SKM-1 treated with dmso at 0.1 percent for 144 hours (cell line): ENCODE data around the gene PPP4R3A.
"Not testable (repeated sequence)": the region's sequence is repeated elsewhere in the genome, so short reads cannot be mapped to it uniquely, and the experiment has no call there.

Experiments used
- DNase-seq: peaks from one replicate; lab custom pipeline; 2025; ENCODE audit not compliant: unreplicated experiment; lab: John Stamatoyannopoulos, UW

The PPP4R3A gene

DNA sequence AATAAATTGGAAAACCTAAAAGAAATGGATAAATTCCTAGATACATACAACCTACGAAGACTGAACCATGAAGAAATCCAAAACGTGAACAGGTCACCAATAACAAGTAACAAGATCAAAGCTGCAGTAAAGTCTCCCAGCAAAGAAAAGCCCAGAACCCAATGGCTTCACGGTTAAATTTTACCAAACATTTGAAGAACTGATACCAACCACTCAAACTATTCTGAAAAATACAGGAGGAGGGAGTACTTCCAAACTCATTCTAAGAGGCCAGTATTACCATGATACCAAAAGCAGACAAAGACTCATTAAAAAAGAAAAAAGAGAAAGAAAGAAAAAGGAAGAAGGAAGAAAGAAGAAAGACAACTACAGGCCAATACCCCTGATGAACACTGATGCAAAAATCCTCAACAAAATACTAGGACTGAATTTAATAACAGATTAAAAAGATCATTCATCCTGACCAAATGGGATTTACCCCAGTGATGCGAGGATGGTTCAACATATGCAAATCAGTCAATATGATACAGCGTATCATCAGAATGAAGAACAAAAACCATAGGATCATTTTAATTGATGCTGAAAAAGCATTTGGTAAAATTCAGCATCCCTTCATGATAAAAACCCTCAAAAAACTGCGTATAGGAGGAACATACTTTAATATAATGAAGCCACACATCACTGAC lies 65.6 kb downstream of the PPP4R3A start:
- no peak for DNase-seq

DNA sequence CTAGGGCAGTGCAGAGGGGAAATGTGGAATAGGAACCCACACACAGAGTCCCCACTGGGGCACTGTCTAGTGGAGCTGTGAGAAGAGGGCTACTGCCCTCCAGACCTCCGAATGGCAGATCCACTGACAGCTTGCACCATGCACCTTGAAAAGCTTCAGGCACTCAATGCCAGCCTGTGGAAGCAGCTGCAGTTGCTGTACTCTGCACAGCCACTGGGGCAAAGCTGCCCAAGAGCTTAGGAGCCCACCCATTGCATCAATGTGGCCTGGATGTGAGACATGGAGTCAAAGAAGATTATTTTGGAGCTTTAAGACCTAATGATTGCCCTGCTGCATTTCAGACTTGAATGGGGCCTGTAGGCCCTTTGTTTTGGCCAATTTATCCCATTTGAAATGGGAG lies 70.8 kb downstream of the PPP4R3A start:
- no peak for DNase-seq

DNA sequence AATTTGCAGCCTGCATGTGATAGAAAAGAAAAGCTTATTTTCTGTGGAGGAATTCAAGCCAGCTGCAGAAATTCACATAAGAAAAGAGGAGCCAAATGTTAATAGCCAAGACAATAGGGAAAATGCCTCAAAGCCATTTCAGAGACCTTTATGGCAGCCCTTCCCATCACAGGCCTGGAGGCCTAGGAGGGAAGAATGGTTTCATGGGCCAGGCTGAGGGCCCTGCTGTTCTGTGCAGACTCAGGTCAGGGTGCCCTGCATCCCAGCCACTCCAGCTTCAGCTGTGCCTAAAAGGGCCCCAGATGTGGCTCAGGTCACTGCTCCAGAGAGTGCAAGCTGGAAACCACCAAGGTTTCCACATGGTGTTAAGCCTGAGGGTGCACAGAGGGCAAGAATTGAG lies 71.3 kb downstream of the PPP4R3A start:
- DNase-seq, result no peak

DNA sequence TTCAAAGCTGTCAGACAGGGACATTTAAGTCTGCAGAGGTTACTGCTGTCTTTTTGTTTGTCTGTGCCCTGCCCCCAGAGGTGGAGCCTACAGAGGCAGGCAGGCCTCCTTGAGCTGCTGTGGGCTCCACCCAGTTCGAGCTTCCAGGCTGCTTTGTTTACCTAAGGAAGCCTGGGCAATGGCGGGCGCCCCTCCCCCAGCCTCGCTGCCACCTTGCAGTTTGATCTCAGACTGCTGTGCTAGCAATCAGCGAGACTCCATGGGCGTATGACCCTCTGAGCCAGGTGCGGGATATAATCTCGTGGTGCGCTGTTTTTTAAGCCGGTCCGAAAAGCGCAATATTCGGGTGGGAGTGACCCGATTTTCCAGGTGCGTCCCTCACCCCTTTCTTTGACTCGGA lies 73.8 kb downstream of the PPP4R3A start:
- DNase-seq, result not testable (repeated sequence)

DNA sequence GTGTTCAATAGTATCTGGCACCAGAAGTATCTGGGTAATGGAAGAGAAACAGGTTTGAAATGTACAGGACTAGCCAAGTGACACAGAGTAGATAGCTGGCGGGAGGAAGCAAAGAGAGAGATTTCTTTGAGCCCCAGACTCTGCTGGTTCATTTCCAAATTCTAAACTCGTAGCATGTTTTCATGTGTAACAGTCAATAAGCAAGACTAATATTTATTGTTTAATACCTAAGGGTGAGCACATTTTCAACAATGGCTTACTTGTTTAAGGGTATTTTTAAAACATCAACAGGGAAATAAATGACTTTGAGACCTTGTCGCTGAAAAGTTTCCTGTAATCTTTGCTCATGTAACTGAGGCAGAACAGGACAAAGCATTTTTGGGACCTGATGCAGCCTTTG lies 80.7 kb downstream of the PPP4R3A start:
- no peak for DNase-seq

DNA sequence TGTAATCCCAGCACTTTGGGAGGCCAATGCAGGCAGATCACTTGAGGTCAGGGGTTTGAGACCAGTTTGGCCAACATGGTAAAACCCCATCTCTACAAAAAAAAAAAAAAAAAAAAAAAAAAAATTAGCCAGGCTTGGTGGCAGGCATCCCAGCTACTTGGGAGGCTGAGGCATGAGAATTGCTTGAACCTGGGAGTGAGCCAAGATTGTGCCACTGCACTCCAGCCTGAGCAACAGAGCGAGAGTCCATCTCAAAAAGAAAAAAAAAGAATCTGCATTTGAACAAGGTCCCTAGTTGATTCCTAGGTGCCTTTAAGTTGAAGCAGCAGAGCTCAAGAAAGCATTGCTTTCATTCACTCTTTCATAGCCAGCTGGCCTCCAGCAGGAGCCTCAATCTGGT lies 81.2 kb downstream of the PPP4R3A start:
- DNase-seq, result not testable (repeated sequence)

DNA sequence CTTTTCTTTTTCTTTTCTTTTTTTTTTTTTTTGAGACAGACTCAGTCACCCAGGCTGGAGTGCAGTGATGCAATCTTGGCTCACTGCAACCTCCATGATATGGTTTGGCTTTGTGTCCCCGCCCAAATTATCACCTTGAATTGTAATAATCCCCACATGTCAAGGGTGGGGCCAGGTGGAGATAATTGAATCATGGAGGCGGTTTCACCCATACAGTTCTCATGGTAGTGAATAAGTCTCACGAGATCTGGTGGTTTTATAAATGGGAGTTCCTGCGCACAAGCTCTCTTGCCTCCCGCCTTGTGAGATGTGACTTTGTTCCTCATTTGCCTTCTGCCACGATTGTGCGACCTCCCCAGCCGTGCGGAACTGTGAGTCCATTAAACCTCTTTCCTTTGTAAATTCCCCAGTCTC lies 84.6 kb downstream of the PPP4R3A start:
- not testable (repeated sequence) for DNase-seq

DNA sequence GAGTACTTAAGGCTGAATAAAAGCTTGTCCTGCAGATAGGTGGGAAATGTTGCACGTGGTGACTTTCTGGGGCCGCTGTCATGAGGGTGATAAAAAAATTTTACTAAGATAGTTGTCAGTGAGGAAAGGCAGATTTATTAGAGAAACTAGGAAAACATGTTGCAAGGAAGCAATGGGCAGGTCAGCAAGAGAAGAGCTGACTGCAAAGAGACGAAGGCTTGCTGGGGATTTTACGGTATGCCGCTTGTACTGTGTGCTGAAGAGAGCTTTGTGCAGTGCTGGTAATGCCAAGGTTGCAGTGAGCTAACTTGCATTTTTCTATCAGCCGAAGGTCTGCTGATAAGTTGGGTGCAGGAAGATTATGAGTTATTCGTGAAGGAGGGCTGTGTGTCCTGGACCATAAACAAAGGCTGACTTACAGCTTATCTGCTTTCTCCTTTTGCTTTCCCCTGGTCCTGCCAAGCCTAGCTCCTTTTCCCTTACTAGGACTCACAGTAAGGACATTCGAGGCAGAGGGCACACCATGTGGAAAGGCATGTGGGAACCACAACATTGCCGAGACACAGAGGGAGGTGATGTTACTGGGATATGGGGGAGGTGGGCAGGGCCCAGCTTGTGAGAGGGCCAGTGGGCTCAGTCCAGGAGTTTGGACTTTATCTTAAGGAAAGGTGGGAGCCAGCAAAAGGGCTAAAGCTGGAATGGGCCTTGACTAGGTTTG lies 85.1 kb downstream of the PPP4R3A start:
- no peak for DNase-seq

DNA sequence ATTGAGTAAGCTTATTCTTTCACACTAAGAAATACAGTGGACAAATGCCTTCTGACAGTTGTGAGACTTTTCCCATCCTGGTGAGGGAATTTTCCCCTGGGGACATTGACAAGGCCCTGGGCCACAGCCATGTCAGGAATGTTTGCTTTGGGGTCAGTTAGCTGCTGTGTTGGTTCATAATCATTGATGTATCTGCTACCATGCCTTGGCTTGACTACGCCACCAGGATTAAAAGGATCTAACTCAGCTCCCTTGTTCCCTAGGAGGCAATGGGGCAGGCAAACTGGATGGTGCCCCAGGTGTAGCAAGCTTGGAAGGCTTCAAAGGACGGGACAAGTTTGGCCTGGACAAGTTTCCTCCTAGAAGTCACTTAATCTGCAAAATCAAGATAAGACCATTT lies 89.4 kb downstream of the PPP4R3A start:
- DNase-seq, result no peak

DNA sequence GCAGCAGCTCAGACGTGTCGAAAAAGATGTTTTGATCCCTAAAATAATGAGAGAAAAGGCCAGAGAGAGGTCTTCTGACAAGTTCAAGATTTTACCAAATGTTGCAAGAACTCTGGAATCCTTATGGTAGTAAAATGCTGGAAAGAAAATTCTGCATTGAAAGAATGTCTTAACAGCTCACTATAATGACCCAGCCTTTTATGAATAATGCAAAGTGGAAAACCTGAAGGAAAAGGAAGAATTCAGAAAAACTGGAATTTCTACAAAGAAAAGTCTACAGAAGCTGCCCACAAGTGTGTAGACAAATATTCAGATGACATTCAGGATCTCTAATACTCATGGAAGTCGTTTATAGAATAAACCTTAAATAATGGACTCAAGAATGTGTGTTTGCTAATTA lies 90.7 kb downstream of the PPP4R3A start:
- DNase-seq, result no peak

DNA sequence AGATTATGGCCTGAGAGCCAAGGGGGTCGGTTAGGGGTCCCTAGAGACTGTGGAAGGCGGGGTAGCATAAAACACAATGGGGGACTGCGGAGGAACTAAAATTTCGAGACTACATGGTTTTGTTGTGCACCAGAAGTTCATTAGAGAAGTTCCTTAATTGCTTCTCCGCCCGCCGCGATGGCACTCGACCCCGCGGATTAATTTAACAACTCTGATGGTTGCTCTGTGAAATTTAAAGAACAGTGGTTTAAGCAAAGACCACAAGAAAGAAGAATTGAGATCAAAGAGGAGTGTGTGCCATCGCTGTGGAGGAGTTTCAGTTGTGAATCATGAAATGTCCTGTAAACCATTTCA lies 91.1 kb downstream of the PPP4R3A start:
- no peak for DNase-seq

DNA sequence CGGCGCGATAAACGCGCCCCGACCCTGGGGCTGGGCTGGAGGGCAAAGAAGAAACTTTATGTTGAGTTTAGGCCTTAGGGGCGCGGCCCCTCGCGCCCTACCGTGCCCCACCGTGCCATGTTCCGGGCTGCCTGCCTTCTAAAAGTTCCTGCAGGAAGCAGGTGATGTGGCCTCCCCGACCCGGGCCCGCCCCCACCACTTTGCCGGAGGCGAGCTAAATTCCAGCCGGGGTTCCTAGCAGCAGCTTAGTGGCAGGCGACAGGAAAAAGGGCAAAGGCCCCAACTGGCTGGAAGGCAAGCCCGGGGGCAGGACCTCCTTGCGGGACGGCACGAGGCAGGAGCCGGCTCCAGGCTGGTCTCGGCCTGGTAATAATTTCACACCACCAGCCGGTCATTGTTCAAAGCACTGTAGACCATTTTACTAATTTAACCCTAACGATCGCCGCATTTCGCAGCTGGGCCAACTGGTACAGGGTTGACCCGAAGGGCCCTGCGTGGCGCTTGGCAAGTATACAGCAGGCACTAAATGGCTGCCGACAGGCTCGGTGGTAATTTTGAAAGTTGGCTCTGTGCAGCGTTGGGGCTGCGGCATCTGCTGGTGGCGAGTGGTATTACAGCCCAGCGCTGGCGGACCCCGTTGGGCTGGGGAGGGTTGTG lies 91.6 kb downstream of the PPP4R3A start:
- DNase-seq, result no peak

DNA sequence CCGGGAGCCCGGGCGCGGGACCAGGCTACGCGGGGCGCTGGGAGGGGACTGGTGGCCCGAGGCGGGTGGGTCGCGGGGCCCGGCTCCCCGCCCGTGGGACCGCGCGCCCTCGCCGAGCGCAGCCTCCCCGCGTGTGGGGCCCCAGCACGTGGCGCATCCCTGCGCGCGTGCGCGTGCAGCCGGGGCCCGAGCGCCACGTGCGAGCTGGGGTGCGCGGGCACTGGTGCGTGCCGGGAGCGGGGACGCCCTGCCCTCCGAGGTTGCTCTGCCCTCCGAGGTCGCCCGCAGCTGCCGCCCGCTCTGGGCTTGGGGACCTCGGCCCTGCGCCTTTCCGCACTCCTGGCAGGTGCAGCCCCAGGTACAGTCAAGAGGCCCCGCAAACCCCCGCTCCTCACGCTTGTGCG lies 92.1 kb downstream of the PPP4R3A start:
- peak; percentile 25 for DNase-seq

DNA sequence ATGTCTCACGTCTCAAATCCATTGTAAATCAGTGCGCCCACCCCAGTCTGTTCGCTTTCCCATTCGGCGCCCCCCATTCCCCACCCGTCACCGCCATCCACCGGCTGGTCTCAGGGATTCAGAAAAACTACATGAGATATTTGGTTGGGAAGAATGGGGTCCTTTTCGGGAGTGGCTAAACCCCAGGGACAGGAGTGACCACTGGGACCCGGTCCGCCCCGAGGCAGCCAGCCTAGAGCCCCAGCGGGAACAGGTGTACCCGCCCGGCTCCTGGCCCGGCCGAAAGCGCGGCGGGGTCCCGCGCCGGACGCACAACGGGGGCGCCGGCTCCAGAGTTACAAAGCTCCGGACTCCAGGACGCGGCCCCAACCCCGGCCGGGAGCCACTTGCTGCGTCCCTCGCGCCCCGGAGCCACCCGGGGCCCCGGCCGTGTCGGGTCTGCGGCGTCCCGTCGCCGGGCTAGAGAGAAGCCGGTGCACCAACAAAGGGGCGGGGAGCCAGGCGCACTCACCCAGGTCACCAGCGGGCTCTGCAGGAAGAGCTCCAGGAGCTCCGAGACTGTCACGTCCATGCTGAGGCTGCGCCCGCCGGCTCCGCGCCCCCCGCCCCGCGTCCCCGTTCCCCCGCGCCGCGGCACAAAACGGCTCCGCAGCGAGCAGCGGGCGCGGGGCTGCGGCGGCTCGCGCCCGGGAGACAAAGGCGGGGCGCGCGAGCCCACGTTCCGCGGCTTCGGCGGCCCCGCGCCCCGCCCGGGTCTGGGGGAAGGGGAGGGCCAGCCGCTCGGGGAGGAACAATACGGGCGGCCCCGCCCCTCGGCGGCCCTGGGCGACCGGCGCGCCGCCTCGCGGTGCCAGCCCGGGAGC lies 92.8 kb downstream of the PPP4R3A start, which contains the start of gene CCDC88C:
Gene CCDC88C (minus strand): TSS at position 701 of the 863 bp plus-strand sequence. CDS start 130 bp downstream, at position 571.
- no peak for DNase-seq

DNA sequence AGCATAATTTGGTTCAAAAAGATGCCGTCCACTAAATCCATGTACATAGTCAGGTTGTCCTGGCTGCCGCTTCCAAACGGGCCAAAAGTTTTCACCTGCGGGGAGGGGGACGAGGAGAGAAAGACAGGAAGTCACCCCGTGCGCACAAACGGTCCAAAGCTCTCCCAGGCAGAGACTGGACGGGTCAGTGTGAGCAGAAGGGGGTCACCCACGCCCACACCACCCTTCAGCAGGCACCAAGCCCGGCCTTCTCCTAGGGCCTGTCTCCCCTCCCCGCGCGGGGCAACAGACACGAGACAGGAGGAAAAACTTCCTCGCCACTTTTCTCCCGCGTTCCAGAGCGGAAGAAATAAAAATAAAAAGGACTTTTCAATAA lies 93.4 kb downstream of the PPP4R3A start:
- no peak for DNase-seq

DNA sequence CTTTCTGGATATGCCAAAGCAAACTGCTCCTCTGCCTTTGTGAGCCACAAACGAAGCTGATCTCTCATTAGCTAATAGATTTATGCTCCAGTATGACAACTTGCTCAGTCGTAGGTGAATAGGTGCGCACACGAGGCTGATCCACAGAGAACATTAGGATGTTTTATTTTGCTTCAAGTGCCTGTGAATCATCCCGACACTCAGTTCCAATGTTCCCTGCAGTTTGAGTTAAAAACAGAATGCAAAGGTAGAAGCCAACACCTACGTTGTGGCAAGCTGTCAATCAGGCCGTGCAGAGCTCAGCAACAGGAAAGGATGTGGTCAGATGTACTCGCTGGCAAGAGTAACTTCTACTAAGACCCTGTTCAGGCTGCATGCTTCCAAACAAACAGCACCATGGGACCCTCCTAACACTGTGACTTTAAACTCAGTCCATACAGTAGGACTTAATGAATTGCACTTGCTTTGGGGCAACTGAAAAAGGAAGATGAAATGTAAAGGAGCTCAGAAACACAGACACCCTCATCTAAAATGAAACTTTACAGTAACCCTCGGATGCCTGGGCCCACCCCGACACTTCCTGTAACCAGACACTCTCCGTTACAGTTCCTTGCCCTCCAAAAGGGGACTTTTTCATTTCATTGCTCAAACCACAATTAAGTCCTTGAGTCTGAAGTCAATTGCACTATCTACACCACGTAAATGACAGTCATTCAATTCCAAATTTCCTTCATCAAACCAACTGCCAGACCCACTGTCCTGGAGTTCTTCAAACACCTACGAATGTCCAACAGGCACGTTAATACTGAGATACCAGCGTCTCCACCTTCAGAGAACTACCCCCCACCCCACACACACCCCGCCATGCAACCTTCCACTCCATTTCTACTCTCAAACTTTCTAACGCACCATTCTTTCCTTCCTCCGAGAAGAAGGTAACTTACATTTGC lies 94.0 kb downstream of the PPP4R3A start:
- DNase-seq, result no peak

DNA sequence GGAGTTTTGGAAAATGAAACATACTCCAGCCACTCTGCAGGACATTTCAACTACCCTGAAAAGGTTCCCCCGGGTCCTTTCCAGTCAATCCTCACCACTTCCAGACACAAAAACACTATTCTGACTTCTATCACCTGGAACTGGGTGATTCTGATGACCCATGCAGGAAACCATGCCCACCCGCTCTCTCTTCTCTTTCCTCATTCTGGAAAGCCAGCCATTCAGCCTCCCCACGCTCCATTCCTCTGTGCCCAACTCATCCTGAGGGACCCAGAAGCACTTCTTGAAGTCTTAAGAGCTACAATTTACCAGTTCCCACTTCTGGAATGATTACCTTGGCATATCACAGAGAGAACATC lies 95.7 kb downstream of the PPP4R3A start:
- DNase-seq, result no peak

DNA sequence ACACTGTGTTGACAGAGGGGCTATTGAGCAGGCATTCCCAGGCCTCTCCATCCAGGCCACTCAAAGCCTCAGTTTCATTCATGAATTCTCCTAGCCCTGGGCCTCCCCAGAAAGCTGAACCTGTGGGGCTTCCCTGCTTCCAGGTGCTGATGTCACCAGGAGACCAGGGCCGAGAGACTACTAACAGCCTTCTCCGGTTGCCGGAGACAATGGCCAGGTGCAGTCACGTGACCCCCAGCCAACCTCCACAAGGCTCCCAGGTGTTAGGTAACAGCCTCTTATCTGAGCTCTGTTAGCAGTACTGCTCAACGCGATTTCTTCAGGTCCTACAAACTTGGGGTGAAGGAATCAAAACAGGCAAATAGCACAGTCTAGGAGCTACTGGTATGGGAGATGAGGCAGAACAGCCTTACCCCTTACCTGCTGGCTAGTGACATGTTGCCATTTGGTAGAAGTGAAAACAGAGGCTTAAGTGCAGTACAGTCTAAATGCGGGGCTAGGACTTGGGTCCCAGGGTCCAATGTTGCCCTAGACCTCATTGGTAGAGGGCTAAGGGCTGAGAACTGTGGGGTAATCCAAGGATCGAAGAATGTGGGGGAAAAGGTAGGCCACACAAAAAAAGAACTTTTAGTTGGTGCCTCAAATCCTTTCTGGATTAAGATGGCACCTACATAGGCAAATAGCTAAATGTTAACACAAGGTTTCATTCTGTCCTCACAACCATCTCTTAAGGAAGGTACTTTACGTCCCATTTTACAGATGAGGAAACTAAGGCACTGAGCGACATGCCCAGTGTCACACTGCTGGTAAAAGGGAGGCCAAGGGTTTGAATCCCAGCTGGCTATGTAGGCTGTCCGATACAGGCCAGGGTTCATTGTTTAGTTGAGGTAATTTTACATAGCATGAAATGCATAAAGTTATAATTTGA lies 96.3 kb downstream of the PPP4R3A start:
- DNase-seq, result no peak

DNA sequence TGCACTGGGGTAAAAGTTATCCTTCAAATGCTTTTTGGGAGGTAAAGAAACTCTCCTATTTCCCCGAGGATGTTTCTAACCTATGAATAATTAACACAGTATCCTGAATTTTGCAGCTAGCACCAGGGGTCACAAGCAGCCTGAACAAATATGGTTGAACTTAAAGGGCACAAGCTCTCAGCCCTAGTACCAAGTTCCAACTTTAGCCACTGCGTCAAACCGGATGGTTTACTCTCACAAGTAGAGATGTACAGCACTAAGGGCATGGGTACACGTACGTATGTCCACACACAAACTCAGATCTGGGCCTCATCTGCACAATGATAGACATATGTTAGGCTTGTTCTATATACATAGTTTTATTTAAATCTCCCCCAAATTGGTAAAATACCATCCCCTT lies 97.2 kb downstream of the PPP4R3A start:
- DNase-seq, result no peak
